ENCODE results near the gene VCX3A. TPM values are rescaled to one million over a fixed set of nuclear protein-coding genes. Genes with fewer than 3 reads are reported as not detected.

Gene VCX3A
- total and polyA plus RNA-seq, 2 experiments from 2014 or later: 0.40 TPM; not detected in 1

GRCh38 chrX:6506444-6506843, 28.5 kb downstream of the VCX3A start:
- H3K4me3 ChIP-seq: no peak overlapping the region
- Mint-ChIP-seq H3K4me3 (no peak overlapping the region), H3K27ac (no peak overlapping the region), H3K9me3 (peaks cover 2% of the 10 kb centered on the region; the same call in 2 of the 3 replicates), H3K27me3 (ENCODE audit: insufficient read depth, low read depth, poor library complexity) (peaks cover 1% of the 10 kb centered on the region), H3K36me3 (ENCODE audit: low read depth) (no peaks in the 10 kb centered on the region), H3K4me1 (peaks cover 4% of the 10 kb centered on the region; the same call in 2 of the 3 replicates)
- no peaks in the 10 kb centered on the region for H3K9me2 ChIP-seq (ENCODE audit: insufficient read depth)
- no peaks in the 10 kb centered on the region for H3K4me1 ChIP-seq (ENCODE audit: insufficient read depth)
- H3K79me2 ChIP-seq (replicated peaks; ENCODE audit: insufficient read depth): no peaks in the 10 kb centered on the region
- no peak overlapping the region for H2AFZ ChIP-seq
- no peaks in the 10 kb centered on the region for H3K27me3 ChIP-seq (ENCODE audit: insufficient read depth)
- H4K20me1 ChIP-seq (replicated peaks; ENCODE audit: insufficient read depth): no peaks in the 10 kb centered on the region
- ATAC-seq (no peak), DNase-seq (ENCODE audit: low spot score) (no peak)
- TF ChIP-seq POLR2AphosphoS5 (IDR thresholded peaks at IDR 0.05; ENCODE audit: low read depth): no peak
- TF ChIP-seq ZNF331 (CRISPR knock-in tag; IDR thresholded peaks at IDR 0.05; ENCODE audit: low read depth): no peak
- no peak for TF ChIP-seq JUNB (IDR thresholded peaks at IDR 0.05; ENCODE audit: unreplicated experiment)
- TF ChIP-seq, protein P1, sequence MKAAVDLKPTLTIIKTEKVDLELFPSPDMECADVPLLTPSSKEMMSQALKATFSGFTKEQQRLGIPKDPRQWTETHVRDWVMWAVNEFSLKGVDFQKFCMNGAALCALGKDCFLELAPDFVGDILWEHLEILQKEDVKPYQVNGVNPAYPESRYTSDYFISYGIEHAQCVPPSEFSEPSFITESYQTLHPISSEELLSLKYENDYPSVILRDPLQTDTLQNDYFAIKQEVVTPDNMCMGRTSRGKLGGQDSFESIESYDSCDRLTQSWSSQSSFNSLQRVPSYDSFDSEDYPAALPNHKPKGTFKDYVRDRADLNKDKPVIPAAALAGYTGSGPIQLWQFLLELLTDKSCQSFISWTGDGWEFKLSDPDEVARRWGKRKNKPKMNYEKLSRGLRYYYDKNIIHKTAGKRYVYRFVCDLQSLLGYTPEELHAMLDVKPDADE (IDR thresholded peaks at IDR 0.05): no peak
- no peak for TF ChIP-seq EZH2phosphoT487 (IDR thresholded peaks at IDR 0.05; ENCODE audit: unreplicated experiment)
- TF ChIP-seq, protein P2, sequence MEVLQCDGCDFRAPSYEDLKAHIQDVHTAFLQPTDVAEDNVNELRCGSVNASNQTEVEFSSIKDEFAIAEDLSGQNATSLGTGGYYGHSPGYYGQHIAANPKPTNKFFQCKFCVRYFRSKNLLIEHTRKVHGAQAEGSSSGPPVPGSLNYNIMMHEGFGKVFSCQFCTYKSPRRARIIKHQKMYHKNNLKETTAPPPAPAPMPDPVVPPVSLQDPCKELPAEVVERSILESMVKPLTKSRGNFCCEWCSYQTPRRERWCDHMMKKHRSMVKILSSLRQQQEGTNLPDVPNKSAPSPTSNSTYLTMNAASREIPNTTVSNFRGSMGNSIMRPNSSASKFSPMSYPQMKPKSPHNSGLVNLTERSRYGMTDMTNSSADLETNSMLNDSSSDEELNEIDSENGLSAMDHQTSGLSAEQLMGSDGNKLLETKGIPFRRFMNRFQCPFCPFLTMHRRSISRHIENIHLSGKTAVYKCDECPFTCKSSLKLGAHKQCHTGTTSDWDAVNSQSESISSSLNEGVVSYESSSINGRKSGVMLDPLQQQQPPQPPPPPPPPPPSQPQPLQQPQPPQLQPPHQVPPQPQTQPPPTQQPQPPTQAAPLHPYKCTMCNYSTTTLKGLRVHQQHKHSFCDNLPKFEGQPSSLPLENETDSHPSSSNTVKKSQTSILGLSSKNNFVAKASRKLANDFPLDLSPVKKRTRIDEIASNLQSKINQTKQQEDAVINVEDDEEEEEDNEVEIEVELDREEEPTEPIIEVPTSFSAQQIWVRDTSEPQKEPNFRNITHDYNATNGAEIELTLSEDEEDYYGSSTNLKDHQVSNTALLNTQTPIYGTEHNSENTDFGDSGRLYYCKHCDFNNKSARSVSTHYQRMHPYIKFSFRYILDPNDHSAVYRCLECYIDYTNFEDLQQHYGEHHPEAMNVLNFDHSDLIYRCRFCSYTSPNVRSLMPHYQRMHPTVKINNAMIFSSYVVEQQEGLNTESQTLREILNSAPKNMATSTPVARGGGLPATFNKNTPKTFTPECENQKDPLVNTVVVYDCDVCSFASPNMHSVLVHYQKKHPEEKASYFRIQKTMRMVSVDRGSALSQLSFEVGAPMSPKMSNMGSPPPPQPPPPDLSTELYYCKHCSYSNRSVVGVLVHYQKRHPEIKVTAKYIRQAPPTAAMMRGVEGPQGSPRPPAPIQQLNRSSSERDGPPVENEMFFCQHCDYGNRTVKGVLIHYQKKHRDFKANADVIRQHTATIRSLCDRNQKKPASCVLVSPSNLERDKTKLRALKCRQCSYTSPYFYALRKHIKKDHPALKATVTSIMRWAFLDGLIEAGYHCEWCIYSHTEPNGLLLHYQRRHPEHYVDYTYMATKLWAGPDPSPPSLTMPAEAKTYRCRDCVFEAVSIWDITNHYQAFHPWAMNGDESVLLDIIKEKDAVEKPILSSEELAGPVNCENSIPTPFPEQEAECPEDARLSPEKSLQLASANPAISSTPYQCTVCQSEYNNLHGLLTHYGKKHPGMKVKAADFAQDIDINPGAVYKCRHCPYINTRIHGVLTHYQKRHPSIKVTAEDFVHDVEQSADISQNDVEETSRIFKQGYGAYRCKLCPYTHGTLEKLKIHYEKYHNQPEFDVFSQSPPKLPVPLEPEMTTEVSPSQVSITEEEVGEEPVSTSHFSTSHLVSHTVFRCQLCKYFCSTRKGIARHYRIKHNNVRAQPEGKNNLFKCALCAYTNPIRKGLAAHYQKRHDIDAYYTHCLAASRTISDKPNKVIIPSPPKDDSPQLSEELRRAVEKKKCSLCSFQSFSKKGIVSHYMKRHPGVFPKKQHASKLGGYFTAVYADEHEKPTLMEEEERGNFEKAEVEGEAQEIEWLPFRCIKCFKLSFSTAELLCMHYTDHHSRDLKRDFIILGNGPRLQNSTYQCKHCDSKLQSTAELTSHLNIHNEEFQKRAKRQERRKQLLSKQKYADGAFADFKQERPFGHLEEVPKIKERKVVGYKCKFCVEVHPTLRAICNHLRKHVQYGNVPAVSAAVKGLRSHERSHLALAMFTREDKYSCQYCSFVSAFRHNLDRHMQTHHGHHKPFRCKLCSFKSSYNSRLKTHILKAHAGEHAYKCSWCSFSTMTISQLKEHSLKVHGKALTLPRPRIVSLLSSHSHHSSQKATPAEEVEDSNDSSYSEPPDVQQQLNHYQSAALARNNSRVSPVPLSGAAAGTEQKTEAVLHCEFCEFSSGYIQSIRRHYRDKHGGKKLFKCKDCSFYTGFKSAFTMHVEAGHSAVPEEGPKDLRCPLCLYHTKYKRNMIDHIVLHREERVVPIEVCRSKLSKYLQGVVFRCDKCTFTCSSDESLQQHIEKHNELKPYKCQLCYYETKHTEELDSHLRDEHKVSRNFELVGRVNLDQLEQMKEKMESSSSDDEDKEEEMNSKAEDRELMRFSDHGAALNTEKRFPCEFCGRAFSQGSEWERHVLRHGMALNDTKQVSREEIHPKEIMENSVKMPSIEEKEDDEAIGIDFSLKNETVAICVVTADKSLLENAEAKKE (CRISPR knock-in tag; IDR thresholded peaks at IDR 0.05): no peak
- no peak for TF ChIP-seq STAT1 (IDR thresholded peaks at IDR 0.05; ENCODE audit: unreplicated experiment)
- no peak for TF ChIP-seq CREB1 (CRISPR knock-in tag; IDR thresholded peaks at IDR 0.05; ENCODE audit: low read depth)
- no peak for TF ChIP-seq REST (IDR thresholded peaks at IDR 0.05; ENCODE audit: unreplicated experiment)
- TF ChIP-seq, protein P3, sequence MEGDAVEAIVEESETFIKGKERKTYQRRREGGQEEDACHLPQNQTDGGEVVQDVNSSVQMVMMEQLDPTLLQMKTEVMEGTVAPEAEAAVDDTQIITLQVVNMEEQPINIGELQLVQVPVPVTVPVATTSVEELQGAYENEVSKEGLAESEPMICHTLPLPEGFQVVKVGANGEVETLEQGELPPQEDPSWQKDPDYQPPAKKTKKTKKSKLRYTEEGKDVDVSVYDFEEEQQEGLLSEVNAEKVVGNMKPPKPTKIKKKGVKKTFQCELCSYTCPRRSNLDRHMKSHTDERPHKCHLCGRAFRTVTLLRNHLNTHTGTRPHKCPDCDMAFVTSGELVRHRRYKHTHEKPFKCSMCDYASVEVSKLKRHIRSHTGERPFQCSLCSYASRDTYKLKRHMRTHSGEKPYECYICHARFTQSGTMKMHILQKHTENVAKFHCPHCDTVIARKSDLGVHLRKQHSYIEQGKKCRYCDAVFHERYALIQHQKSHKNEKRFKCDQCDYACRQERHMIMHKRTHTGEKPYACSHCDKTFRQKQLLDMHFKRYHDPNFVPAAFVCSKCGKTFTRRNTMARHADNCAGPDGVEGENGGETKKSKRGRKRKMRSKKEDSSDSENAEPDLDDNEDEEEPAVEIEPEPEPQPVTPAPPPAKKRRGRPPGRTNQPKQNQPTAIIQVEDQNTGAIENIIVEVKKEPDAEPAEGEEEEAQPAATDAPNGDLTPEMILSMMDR (conservative IDR thresholded peaks at IDR 0.05; ENCODE audit: low read depth in 2 of 2): no peak
- no peak overlapping the region for H3K4me2 ChIP-seq
- H3F3A ChIP-seq (replicated peaks; ENCODE audit: low read depth): no peaks in the 10 kb centered on the region
- no peak overlapping the region for H3K27ac ChIP-seq (ENCODE audit: low read depth)
- H3K36me3 ChIP-seq (ENCODE audit: insufficient read depth): no peaks in the 10 kb centered on the region

Data from GM23338 (cell line).